ENCODE results near the gene SDC4.
A peak's percentile ranks its signal among the peaks of the same experiment; 100 is the strongest.

SDC4 gene

GRCh38 chr20:45338121-45339030 lies 9.8 kb downstream of the SDC4 start:
- no peak for TF ChIP-seq CTCF (IDR thresholded peaks at IDR 0.05; ENCODE audit: low read depth, low read length)

GRCh38 chr20:45337367-45338120 lies 10.7 kb downstream of the SDC4 start:
- DNase-seq (ENCODE audit: extremely low read depth, low read depth) = peak; percentile 80
- no peak for TF ChIP-seq CTCF (IDR thresholded peaks at IDR 0.05; ENCODE audit: low read depth, low read length)

More at GRCh38 chr20:45338121-45339030, 9.8 kb downstream of the SDC4 start:
- DNase-seq (ENCODE audit: extremely low read depth, low read depth) = no peak

GRCh38 chr20:45336530-45337366 lies 11.5 kb downstream of the SDC4 start:
- TF ChIP-seq CTCF (IDR thresholded peaks at IDR 0.05; ENCODE audit: low read depth, low read length) = no peak
- DNase-seq (ENCODE audit: extremely low read depth, low read depth) = peak; percentile 73

- TF ChIP-seq CTCF (IDR thresholded peaks at IDR 0.05; ENCODE audit: low read depth, low read length) = no peak
- DNase-seq (ENCODE audit: extremely low read depth, low read depth) = no peak
Measured at GRCh38 chr20:45330476-45330875, 17.7 kb downstream of the SDC4 start.

GRCh38 chr20:45329497-45330319 lies 18.5 kb downstream of the SDC4 start:
- no peak for DNase-seq (ENCODE audit: extremely low read depth, low read depth)

More at GRCh38 chr20:45329497-45330319, 18.5 kb downstream of the SDC4 start:
- TF ChIP-seq CTCF (IDR thresholded peaks at IDR 0.05; ENCODE audit: low read depth, low read length) = no peak

Measured in AG09319 (cell line).